Stimulated activated CD8-positive, alpha-beta memory T cell treated with anti-CD3 and anti-CD28 coated beads, Interleukin-2, amount 100 ng/mL, for 1 hour (primary cell): ENCODE measurements around the gene MGAM2.

Experiments
- DNase-seq, 2 donors: peaks; one replicate each; pipeline ENCODE4 v3.0.0-alpha.2; 2020; ENCODE audit warnings: low read depth in 2 of 2

MGAM2 gene

GRCh38 chr7:142176901-142177300, 65.4 kb downstream of the MGAM2 start:
- DNase-seq: no peak

- DNase-seq: no peak
Measured at GRCh38 chr7:142177869-142178268, 66.4 kb downstream of the MGAM2 start.

GRCh38 chr7:142180426-142180825, 68.9 kb downstream of the MGAM2 start:
- no peak for DNase-seq

- DNase-seq: no peak
Measured at GRCh38 chr7:142181211-142181610, 69.7 kb downstream of the MGAM2 start.

- DNase-seq: no peak
Measured at GRCh38 chr7:142181966-142182365, 70.4 kb downstream of the MGAM2 start.

- DNase-seq: no peak
Measured at GRCh38 chr7:142185069-142185468, 73.6 kb downstream of the MGAM2 start.

- no peak for DNase-seq
Measured at GRCh38 chr7:142185801-142186200, 74.3 kb downstream of the MGAM2 start.

GRCh38 chr7:142188154-142188553, 76.6 kb downstream of the MGAM2 start:
- no peak for DNase-seq

GRCh38 chr7:142188846-142189245, 77.3 kb downstream of the MGAM2 start:
- DNase-seq: no peak

GRCh38 chr7:142194201-142194600, 82.7 kb downstream of the MGAM2 start:
- no peak for DNase-seq

GRCh38 chr7:142196066-142196840, 84.7 kb downstream of the MGAM2 start:
- no peak for DNase-seq

GRCh38 chr7:142200206-142200605, 88.7 kb downstream of the MGAM2 start:
- DNase-seq: no peak

- DNase-seq: no peak
Measured at GRCh38 chr7:142228537-142229104, 117.1 kb downstream of the MGAM2 start.

- no peak for DNase-seq
Measured at GRCh38 chr7:142231716-142232115, 120.2 kb downstream of the MGAM2 start.

GRCh38 chr7:142240546-142240945, 129.0 kb downstream of the MGAM2 start:
- no peak for DNase-seq

- DNase-seq: no peak
Measured at GRCh38 chr7:142243823-142244222, 132.3 kb downstream of the MGAM2 start.

GRCh38 chr7:142248166-142249160, 136.9 kb downstream of the MGAM2 start:
- DNase-seq: no peak

- DNase-seq: no peak
Measured at GRCh38 chr7:142249918-142250317, 138.4 kb downstream of the MGAM2 start.

- no peak for DNase-seq
Measured at GRCh38 chr7:142250705-142251104, 139.2 kb downstream of the MGAM2 start.

GRCh38 chr7:142257958-142258357, 146.4 kb downstream of the MGAM2 start, which contains the start of gene PRSS58:
Gene PRSS58 (minus strand): TSS chr7:142258058. CDS start chr7:142257707, 351 bp downstream.
- no peak for DNase-seq

- DNase-seq: no peak
Measured at GRCh38 chr7:142263598-142264380, 152.3 kb downstream of the MGAM2 start.
